Neuronal stem cell (in vitro differentiated cells): ENCODE results near the gene MYCBP. TPM values are rescaled to one million over a fixed set of nuclear protein-coding genes. Genes with fewer than 3 reads are reported as not detected.
A peak's percentile ranks its signal among the peaks of the same experiment; 100 is the strongest.

ENCODE experiments used
- DNase-seq: peaks from one replicate; pipeline ENCODE4 v3.0.0-alpha.2; 2013; ENCODE audit warnings: low spot score
- H2AFZ ChIP-seq: one replicate; pipeline ENCODE4 v1.6.1; 2013; ENCODE audit warnings: mild to moderate bottlenecking, low read length, inconsistent platforms
- H2AK5ac ChIP-seq: 2 replicates; pipeline ENCODE4 v1.6.1; 2013; ENCODE audit warnings: low read depth, mild to moderate bottlenecking, inconsistent platforms, low read length, moderate library complexity, mixed read lengths
- H2BK120ac ChIP-seq: 2 replicates; pipeline ENCODE4 v1.6.1; 2013; ENCODE audit warnings: low read depth, mild to moderate bottlenecking, inconsistent platforms, low read length, moderate library complexity, mixed read lengths
- H2BK12ac ChIP-seq: one replicate; pipeline ENCODE4 v1.6.1; 2013; ENCODE audit warnings: low read length, inconsistent platforms
- H2BK15ac ChIP-seq: 2 replicates; pipeline ENCODE4 v1.6.1; 2013; ENCODE audit warnings: mild to moderate bottlenecking, low read length, inconsistent platforms, mixed read lengths
- H2BK5ac ChIP-seq: one replicate; pipeline ENCODE4 v1.6.1; 2013; ENCODE audit warnings: inconsistent platforms, mild to moderate bottlenecking, low read length, moderate library complexity
- H3K14ac ChIP-seq: one replicate; pipeline ENCODE4 v1.6.1; 2013; ENCODE audit warnings: low read length, inconsistent platforms
- H3K18ac ChIP-seq: 2 replicates; pipeline ENCODE4 v1.6.1; 2013; ENCODE audit warnings: low read length, inconsistent platforms
- H3K23ac ChIP-seq: 2 replicates; pipeline ENCODE4 v1.6.1; 2013; ENCODE audit warnings: low read depth, mild to moderate bottlenecking, mixed read lengths, low read length, inconsistent platforms; ENCODE audit not compliant: poor library complexity
- H3K27ac ChIP-seq: replicated peaks from 3 replicates; pipeline ENCODE4 v1.5.1; 2013; ENCODE audit warnings: low read length, inconsistent platforms
- H3K27me3 ChIP-seq, 3 experiments: 2 replicates each; pipeline ENCODE4 v1.6.1; 2013; ENCODE audit warnings: low read length in 3 of 3, mild to moderate bottlenecking in 2 of 3, inconsistent platforms in 1 of 3, low read depth in 1 of 3, mixed read lengths in 1 of 3, moderate library complexity in 1 of 3; ENCODE audit not compliant: control insufficient read depth in 3 of 3, insufficient read depth in 3 of 3
- H3K36me3 ChIP-seq, 2 donors: replicated peaks in 1 of 2; 2 replicates each; pipeline ENCODE4 v1.6.1; 2013; ENCODE audit warnings: low read length in 2 of 2; ENCODE audit not compliant: control insufficient read depth in 2 of 2, insufficient read depth in 2 of 2
- H3K4ac ChIP-seq: 2 replicates; pipeline ENCODE4 v1.6.1; 2013; ENCODE audit warnings: inconsistent platforms, mild to moderate bottlenecking, low read length, moderate library complexity
- H3K4me1 ChIP-seq, 2 donors: 1 replicate in 1 of 2; 2 replicates in 1 of 2; pipeline ENCODE4 v1.6.1; 2013; ENCODE audit warnings: low read length in 2 of 2, low read depth in 1 of 2; ENCODE audit not compliant: control insufficient read depth in 2 of 2, insufficient read depth in 1 of 2
- H3K4me2 ChIP-seq: one replicate; pipeline ENCODE4 v1.6.1; 2013; ENCODE audit warnings: mild to moderate bottlenecking, low read length, inconsistent platforms; ENCODE audit not compliant: insufficient read depth, poor library complexity, severe bottlenecking
- H3K4me3 ChIP-seq, 2 donors: 2 replicates each; pipeline ENCODE4 v1.5.1; 2013; ENCODE audit warnings: low read length in 2 of 2, mild to moderate bottlenecking in 2 of 2, inconsistent platforms in 1 of 2, moderate library complexity in 1 of 2
- H3K79me1 ChIP-seq: one replicate; pipeline ENCODE4 v1.6.1; 2013; ENCODE audit warnings: low read depth, mild to moderate bottlenecking, inconsistent platforms, low read length, moderate library complexity
- H3K9ac ChIP-seq: one replicate; pipeline ENCODE4 v1.6.1; 2013; ENCODE audit warnings: mild to moderate bottlenecking, low read depth, low read length, inconsistent platforms; ENCODE audit not compliant: poor library complexity
- H3K9me3 ChIP-seq, 2 donors: replicated peaks in 1 of 2; 2 replicates each; pipeline versions ENCODE3 to v1.6.1; 2013; ENCODE audit warnings: low read length in 2 of 2, mild to moderate bottlenecking in 2 of 2, inconsistent platforms in 1 of 2, low read depth in 1 of 2, mixed read lengths in 1 of 2, moderate library complexity in 1 of 2; ENCODE audit not compliant: control insufficient read depth in 2 of 2, insufficient read depth in 1 of 2
- H4K8ac ChIP-seq: one replicate; pipeline ENCODE4 v1.6.1; 2013; ENCODE audit warnings: low read depth, mild to moderate bottlenecking, inconsistent platforms, low read length, moderate library complexity
- H4K91ac ChIP-seq: one replicate; pipeline ENCODE4 v1.6.1; 2013; ENCODE audit warnings: low read length, low read depth, mild to moderate bottlenecking, inconsistent platforms; ENCODE audit not compliant: poor library complexity
- WGBS, 2 donors: extraction: QIAGEN DNeasy Blood & Tissue Kit; methylation state at CpG; one replicate each; pipeline ENCODE4 v1.1.7; 2013; ENCODE audit warnings: missing lambda C conversion rate in 2 of 2, mixed read lengths in 1 of 2; ENCODE audit not compliant: insufficient read length in 2 of 2, insufficient replicate concordance in 1 of 2; ENCODE audit errors: extremely low coverage in 2 of 2; 5-methylcytosine and 5-hydroxymethylcytosine counted together
- polyA plus RNA-seq, 2 experiments: library from polyadenylated mRNA; stranded (reverse); fragments of 200-250 nt; gene quantifications; one replicate each; pipeline ENCODE4 v1.2.3, GENCODE V29; 2013

Gene MYCBP
- 29.6 TPM for polyA plus RNA-seq (2013, experiment 1 of 2)
- polyA plus RNA-seq (2013, experiment 2 of 2): 29.0 TPM

DNA sequence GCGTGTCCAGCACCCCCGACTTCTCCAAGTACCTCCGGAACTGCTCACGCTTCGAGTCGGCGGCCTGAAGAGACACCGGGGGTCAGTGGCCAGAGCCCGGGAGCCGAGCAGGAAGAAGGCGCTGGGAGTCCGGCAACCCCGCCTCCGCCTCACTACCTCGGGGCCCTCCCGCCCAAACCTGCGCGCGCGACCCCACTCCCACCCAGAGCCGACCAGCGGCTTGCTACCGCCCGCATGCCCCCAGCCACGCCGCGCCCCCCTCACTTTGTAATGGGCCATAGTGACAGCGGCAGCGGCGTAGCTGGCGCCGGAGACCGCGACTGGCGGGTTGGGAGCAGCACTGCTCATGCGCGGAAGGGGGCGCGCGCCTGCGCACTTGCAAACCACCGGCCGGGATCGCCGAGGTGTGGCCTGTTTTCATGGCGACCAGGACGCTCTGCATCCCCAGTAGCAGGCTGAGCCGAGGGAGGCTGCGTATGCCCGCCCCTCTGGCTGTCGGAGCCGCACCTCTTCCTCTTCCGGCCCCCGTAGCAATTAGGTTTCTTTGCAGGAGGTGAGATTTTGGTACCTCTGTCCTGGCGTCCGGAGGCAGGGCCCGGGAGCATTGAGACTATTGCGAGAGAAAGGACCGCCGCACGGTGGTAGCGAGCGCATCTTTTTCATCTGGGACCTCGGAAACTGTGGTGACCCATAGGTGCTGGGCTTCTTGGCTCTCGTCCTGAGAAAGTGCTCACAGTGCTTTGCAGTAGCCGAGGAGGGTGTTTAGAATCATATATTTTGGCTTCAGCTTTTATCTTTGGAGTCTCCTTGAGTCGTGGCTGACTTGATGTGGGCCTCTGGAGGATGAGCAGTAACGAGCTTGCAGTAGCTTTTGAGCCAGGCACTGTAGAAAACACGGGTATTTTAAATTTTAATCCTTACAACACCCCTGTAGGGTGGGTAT lies at the start of gene MYCBP:
Gene MYCBP, minus strand, starts transcription at position 322 of the 943 bp plus-strand sequence. Its CDS starts 43 bp downstream, at position 279.
- Histone ChIP-seq H3K23ac (peak within 1 kb of the TSS; percentile 96), H3K18ac (peak within 1 kb of the TSS; percentile 95), H3K9ac (peak within 1 kb of the TSS; percentile 96), H2AFZ (peak within 1 kb of the TSS; percentile 89), H3K9me3 (no peaks in the 10 kb centered on the region), H3K14ac (no peak within 1 kb of the TSS), H3K4me1 (no peaks in the 10 kb centered on the region), H2BK15ac (peak within 1 kb of the TSS; percentile 20), H2AK5ac (no peak within 1 kb of the TSS), H4K8ac (no peak within 1 kb of the TSS), H3K27ac (peak within 1 kb of the TSS; percentile 47), H3K4me2 (peak within 1 kb of the TSS; percentile 94), H4K91ac (no peak within 1 kb of the TSS), H2BK5ac (no peak within 1 kb of the TSS), H3K36me3 (peaks cover 0 to 2% of the 10 kb centered on the region in 2 donors), H3K4ac (no peak within 1 kb of the TSS), H2BK120ac (no peak within 1 kb of the TSS), H2BK12ac (no peak within 1 kb of the TSS), H3K27me3 (no peaks in the 10 kb centered on the region), H3K79me1 (peaks cover 5% of the 10 kb centered on the region), H3K4me3 (peak within 1 kb of the TSS; percentile 83 to 95)
- peak; percentile 96 for DNase-seq
- WGBS, 2 donors: no CpG with 5 or more reads among the region's 69 CpGs

DNA sequence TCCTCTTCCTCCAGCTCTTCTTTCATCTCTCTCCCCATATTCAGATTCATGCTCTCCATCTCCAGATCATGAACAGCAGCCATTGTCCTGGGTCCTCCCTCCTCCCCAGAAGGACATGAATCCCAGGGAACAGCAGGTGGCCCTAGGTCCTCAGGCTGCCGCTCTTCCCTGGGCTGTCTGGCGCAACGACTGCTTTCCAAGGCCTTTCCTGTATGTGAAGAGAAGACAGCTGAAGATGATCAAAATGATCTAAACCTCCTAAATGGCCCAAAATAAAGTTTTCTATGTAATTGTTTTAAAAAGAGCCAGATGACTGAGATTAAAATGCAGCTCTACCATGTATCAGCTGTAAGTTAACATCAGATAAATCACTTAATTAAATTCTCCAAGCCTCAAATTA lies 46.0 kb upstream of the MYCBP start:
- no CpG with 5 or more reads among the region's 3 CpGs for WGBS, 2 donors
- Histone ChIP-seq H3K79me1 (no peaks in the 10 kb centered on the region), H4K8ac (no peak overlapping the region), H3K4me1 (peaks cover 0 to 2% of the 10 kb centered on the region in 2 donors), H3K27ac (no peak overlapping the region), H2AFZ (no peak overlapping the region), H3K4me3 (no peak overlapping the region), H3K27me3 (no peaks in the 10 kb centered on the region), H3K36me3 (no peaks in the 10 kb centered on the region), H2AK5ac (no peak overlapping the region), H2BK15ac (no peak overlapping the region), H2BK12ac (no peak overlapping the region), H3K4me2 (no peak overlapping the region), H3K9ac (no peak overlapping the region), H2BK5ac (no peak overlapping the region), H4K91ac (no peak overlapping the region), H3K9me3 (no peaks in the 10 kb centered on the region), H3K23ac (no peak overlapping the region), H3K14ac (no peak overlapping the region), H3K4ac (no peak overlapping the region), H2BK120ac (no peak overlapping the region), H3K18ac (no peak overlapping the region)
- DNase-seq: no peak

- no peak overlapping the region for H3K4me3 ChIP-seq
- no peak overlapping the region for H2AFZ ChIP-seq
- H2BK12ac ChIP-seq: no peak overlapping the region
- no peak overlapping the region for H3K9ac ChIP-seq
- no peaks in the 10 kb centered on the region for H3K9me3 ChIP-seq
- no peaks in the 10 kb centered on the region for H3K27me3 ChIP-seq
- H3K14ac ChIP-seq: no peak overlapping the region
- no peaks in the 10 kb centered on the region for H3K36me3 ChIP-seq
- no peak overlapping the region for H3K18ac ChIP-seq
- no peak overlapping the region for H2BK120ac ChIP-seq
- H3K27ac ChIP-seq: no peak overlapping the region
- H4K8ac ChIP-seq: no peak overlapping the region
- no peak overlapping the region for H3K23ac ChIP-seq
- no peak overlapping the region for H4K91ac ChIP-seq
- no CpG with 5 or more reads among the region's 5 CpGs for WGBS, 2 donors
- no peak overlapping the region for H2BK5ac ChIP-seq
- H2AK5ac ChIP-seq: no peak overlapping the region
- DNase-seq: no peak
- H3K4ac ChIP-seq: no peak overlapping the region
- no peak overlapping the region for H2BK15ac ChIP-seq
- peaks cover 0 to 2% of the 10 kb centered on the region in 2 donors for H3K4me1 ChIP-seq
- no peak overlapping the region for H3K4me2 ChIP-seq
- H3K79me1 ChIP-seq: no peaks in the 10 kb centered on the region
Observed at GRCh38 chr1:38918568-38918967, 45.4 kb upstream of the MYCBP start.

GRCh38 chr1:38917772-38918171 lies 44.6 kb upstream of the MYCBP start:
- WGBS, 2 donors: no CpG with 5 or more reads among the region's 1 CpG
- Histone ChIP-seq H2BK12ac (no peak overlapping the region), H3K79me1 (no peaks in the 10 kb centered on the region), H3K27ac (no peak overlapping the region), H3K9me3 (no peaks in the 10 kb centered on the region), H3K14ac (no peak overlapping the region), H3K36me3 (no peaks in the 10 kb centered on the region), H2BK15ac (no peak overlapping the region), H3K4me2 (no peak overlapping the region), H4K8ac (no peak overlapping the region), H3K9ac (no peak overlapping the region), H3K4me1 (peaks cover 0 to 2% of the 10 kb centered on the region in 2 donors), H2AFZ (no peak overlapping the region), H2AK5ac (no peak overlapping the region), H4K91ac (no peak overlapping the region), H3K18ac (no peak overlapping the region), H2BK120ac (no peak overlapping the region), H3K27me3 (no peaks in the 10 kb centered on the region), H3K23ac (no peak overlapping the region), H3K4me3 (no peak overlapping the region), H3K4ac (no peak overlapping the region), H2BK5ac (no peak overlapping the region)
- no peak for DNase-seq
